ENCODE measurements around the gene FBXW7. TPM values are rescaled to one million over a fixed set of nuclear protein-coding genes. Genes with fewer than 3 reads are reported as not detected.

The FBXW7 gene
- polyA plus RNA-seq, 2 of the 4 experiments (the other 2 are of a cell fraction) = 7.2 to 12.5 TPM

DNA sequence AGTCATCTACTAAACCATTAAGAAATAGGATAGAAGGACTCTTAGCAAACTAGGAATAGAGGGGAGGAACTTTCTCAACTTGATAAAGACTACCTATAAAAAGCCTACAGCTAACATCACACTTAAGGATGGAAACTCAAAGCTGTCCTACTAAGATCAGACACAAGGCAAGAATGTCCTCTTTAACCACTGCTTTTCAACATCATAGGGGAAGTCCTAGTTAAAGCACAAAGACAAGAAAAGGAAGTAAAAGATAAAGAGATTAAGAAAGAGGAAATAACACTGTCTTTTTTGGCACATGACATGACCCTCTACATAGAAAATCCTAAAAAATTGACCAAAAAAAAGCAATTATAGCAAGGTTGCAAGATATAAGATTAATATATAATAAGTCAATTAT, 136.6 kb downstream of the FBXW7 start (continued):
- TF ChIP-seq HMGXB4 (CRISPR knock-in tag; IDR thresholded peaks at IDR 0.05; ENCODE audit: borderline replicate concordance) = no peak
- TF ChIP-seq, protein P1, sequence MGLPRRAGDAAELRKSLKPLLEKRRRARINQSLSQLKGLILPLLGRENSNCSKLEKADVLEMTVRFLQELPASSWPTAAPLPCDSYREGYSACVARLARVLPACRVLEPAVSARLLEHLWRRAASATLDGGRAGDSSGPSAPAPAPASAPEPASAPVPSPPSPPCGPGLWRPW (IDR thresholded peaks at IDR 0.05) = no peak
- no peak for TF ChIP-seq ZC3H11A (IDR thresholded peaks at IDR 0.05)
- no peak for TF ChIP-seq SMC3 (IDR thresholded peaks at IDR 0.05)

DNA sequence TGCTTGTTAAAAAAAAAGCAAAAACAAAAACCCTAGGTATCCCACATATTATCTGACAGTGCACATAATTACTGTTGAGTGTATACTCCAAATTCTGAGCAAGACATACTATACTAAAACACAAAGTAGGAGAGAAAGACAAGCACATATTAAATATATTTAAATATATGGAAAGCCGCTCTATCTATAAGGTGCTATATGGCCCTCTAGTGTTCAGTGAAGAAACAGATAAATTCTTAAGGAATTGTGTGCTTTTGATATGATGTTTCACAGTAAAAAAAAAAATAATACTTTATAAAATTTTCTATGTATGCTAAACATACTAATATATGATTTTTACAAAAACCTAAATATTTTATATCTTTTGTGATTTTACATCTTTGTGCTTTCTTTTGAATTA, 137.8 kb downstream of the FBXW7 start:
- WGBS (ENCODE audit: missing lambda C conversion rate) = 73% methylated on average over 1 of the region's 1 CpG
- DNase-seq (ENCODE audit: low read depth in 1 of 2, low spot score in 1 of 2) (peak in 1 of 2 experiments; percentile 7), FAIRE-seq (no peak), ATAC-seq (no peak)
- Histone ChIP-seq H3K27ac (no peak overlapping the region), H3K4me2 (no peak overlapping the region), H3K4me3 (no peak overlapping the region), H3K4me1 (no peaks in the 10 kb centered on the region), H3K9me3 (no peaks in the 10 kb centered on the region)
- ChIA-PET CTCF (no interaction called here), POLR2A (no interaction called here)
- TF ChIP-seq CHD4 (IDR thresholded peaks at IDR 0.05; ENCODE audit: borderline replicate concordance) (no peak), RAD21 (conservative IDR thresholded peaks at IDR 0.05 in 1 of 2, IDR thresholded peaks at IDR 0.05 in 1 of 2) (peak in 1 of 2 experiments; percentile 43; a peak in 1 of 5 replicates), NR3C1 (IDR thresholded peaks at IDR 0.05) (no peak), CTCF (IDR thresholded peaks at IDR 0.05) (peak; percentile 40; the same call in 2 of the 3 replicates)

GRCh38 chr4:152394791-152395190, 141.1 kb downstream of the FBXW7 start:
- no peak for ATAC-seq
- TF ChIP-seq CHD4 (IDR thresholded peaks at IDR 0.05; ENCODE audit: borderline replicate concordance) = no peak
- TF ChIP-seq HOXA7 (CRISPR knock-in tag; IDR thresholded peaks at IDR 0.05) = no peak
- TF ChIP-seq, protein P2, sequence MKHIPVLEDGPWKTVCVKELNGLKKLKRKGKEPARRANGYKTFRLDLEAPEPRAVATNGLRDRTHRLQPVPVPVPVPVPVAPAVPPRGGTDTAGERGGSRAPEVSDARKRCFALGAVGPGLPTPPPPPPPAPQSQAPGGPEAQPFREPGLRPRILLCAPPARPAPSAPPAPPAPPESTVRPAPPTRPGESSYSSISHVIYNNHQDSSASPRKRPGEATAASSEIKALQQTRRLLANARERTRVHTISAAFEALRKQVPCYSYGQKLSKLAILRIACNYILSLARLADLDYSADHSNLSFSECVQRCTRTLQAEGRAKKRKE (CRISPR knock-in tag; IDR thresholded peaks at IDR 0.05; ENCODE audit: low read depth) = no peak
- TF ChIP-seq TP53 (CRISPR knock-in tag; IDR thresholded peaks at IDR 0.05) = no peak
- no peak for TF ChIP-seq RFX5 (IDR thresholded peaks at IDR 0.05)
- TF ChIP-seq, protein P3, sequence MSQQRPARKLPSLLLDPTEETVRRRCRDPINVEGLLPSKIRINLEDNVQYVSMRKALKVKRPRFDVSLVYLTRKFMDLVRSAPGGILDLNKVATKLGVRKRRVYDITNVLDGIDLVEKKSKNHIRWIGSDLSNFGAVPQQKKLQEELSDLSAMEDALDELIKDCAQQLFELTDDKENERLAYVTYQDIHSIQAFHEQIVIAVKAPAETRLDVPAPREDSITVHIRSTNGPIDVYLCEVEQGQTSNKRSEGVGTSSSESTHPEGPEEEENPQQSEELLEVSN (IDR thresholded peaks at IDR 0.05; ENCODE audit: borderline replicate concordance, low read depth) = no peak
- TF ChIP-seq, protein P4, sequence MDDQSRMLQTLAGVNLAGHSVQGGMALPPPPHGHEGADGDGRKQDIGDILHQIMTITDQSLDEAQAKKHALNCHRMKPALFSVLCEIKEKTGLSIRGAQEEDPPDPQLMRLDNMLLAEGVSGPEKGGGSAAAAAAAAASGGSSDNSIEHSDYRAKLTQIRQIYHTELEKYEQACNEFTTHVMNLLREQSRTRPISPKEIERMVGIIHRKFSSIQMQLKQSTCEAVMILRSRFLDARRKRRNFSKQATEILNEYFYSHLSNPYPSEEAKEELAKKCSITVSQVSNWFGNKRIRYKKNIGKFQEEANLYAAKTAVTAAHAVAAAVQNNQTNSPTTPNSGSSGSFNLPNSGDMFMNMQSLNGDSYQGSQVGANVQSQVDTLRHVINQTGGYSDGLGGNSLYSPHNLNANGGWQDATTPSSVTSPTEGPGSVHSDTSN (IDR thresholded peaks at IDR 0.05) = no peak
- TF ChIP-seq NPAS2 (CRISPR knock-in tag; IDR thresholded peaks at IDR 0.05; ENCODE audit: borderline replicate concordance) = no peak
- no peak for TF ChIP-seq JUN (IDR thresholded peaks at IDR 0.05)
- TF ChIP-seq JUNB (IDR thresholded peaks at IDR 0.05) = no peak
- TF ChIP-seq KDM5A (IDR thresholded peaks at IDR 0.05) = no peak
- no peak for TF ChIP-seq RARB (CRISPR knock-in tag; IDR thresholded peaks at IDR 0.05)
- no peak for TF ChIP-seq POLR2A (IDR thresholded peaks at IDR 0.05; ENCODE audit: low read length)
- TF ChIP-seq KDM1A (IDR thresholded peaks at IDR 0.05; ENCODE audit: low read depth) = no peak
- TF ChIP-seq, protein P5, sequence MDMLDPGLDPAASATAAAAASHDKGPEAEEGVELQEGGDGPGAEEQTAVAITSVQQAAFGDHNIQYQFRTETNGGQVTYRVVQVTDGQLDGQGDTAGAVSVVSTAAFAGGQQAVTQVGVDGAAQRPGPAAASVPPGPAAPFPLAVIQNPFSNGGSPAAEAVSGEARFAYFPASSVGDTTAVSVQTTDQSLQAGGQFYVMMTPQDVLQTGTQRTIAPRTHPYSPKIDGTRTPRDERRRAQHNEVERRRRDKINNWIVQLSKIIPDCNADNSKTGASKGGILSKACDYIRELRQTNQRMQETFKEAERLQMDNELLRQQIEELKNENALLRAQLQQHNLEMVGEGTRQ (IDR thresholded peaks at IDR 0.05) = no peak
- no peak for TF ChIP-seq MYC (IDR thresholded peaks at IDR 0.05; ENCODE audit: borderline replicate concordance, low read length)
- no peak for TF ChIP-seq MAZ (IDR thresholded peaks at IDR 0.05; ENCODE audit: borderline replicate concordance, low read depth, low read length)
- no peak for TF ChIP-seq MAFK (IDR thresholded peaks at IDR 0.05; ENCODE audit: partially characterized antibody)
- TF ChIP-seq POLR2AphosphoS2 (conservative IDR thresholded peaks at IDR 0.05; ENCODE audit: low read length) = no peak
- no peak for TF ChIP-seq HOXB5 (CRISPR knock-in tag; IDR thresholded peaks at IDR 0.05)
- WGBS (ENCODE audit: missing lambda C conversion rate) = 86% methylated on average over 4 of the region's 4 CpGs
- H3K9me3 ChIP-seq = no peaks in the 10 kb centered on the region
- DNase-seq (ENCODE audit: low read depth in 1 of 2, low spot score in 1 of 2) = no peak
- ChIA-PET POLR2A (no interaction called here), CTCF (no interaction called here)
- no peak overlapping the region for H3K27ac ChIP-seq
- FAIRE-seq = no peak
- no peak overlapping the region for H3K4me3 ChIP-seq
- H3K4me1 ChIP-seq = no peaks in the 10 kb centered on the region
- no peak overlapping the region for H3K4me2 ChIP-seq

All from A549 (cell line).